Measurements from ENCODE around the gene USP22.

Gene USP22

GRCh38 chr17:21046216-21046615 is 3.4 kb upstream of the USP22 start:
- DNase-seq (ENCODE audit: low spot score) = no peak

DNA sequence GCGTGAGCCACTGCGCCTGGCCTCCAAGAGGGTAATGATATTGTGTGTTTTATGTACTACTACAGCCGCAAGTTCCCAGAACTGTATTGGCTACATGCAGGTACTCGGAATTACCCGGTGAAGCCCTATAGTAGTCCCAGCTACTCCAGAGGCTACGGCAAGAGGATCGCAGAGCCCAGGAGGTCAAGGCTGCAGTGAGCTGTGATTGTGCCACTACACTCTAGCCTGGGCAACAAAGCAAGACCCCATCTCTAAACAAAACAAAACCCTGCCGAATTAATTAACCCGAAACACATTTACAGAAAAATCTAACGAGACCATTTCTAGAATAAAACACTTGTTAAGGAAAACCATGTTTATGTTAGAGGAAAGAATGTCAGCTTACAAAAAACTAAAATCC is 2.2 kb upstream of the USP22 start:
- DNase-seq (ENCODE audit: low spot score) = no peak

GRCh38 chr17:21043296-21044232 is 753 bp upstream of the USP22 start:
- DNase-seq (ENCODE audit: low spot score) = peak; percentile 98

DNA sequence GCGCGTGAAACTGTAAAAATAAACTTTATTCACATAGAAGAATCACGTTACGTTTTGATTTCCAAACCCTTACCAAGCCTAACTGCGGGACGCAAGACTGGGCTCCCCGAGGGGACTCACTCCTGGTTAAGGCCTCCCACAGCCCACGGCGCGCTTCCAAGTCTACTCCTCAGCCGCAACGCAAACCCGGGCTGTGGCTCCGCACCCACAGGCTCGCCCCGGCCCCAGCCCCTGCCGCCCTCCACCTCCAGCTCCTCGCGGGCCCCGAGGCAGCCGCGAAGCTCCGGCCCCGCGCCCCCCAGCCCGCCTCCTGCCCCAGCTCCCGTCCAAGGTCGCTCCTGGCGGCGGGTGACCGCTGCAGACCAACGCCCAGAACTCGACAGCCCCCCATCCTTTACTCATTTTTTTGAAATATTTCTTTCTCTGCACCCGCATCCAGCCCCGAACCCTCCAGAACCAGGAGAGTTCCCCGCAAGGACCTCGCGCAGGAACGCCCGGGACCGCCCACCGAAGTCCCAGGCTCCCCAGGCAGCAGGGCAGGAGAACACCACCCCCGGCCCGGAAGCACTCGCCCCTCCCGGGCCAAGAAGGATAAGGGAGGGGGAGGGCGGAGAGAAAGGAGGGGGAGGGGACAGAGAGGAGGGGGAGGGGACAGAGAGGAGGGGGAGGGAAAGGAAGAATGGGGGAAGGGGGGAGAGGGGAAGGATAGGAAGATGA is 912 bp downstream of the USP22 start:
- DNase-seq (ENCODE audit: low spot score) = peak; percentile 85

GRCh38 chr17:21039839-21040575 is 2.8 kb downstream of the USP22 start:
- no peak for DNase-seq (ENCODE audit: low spot score)

DNA sequence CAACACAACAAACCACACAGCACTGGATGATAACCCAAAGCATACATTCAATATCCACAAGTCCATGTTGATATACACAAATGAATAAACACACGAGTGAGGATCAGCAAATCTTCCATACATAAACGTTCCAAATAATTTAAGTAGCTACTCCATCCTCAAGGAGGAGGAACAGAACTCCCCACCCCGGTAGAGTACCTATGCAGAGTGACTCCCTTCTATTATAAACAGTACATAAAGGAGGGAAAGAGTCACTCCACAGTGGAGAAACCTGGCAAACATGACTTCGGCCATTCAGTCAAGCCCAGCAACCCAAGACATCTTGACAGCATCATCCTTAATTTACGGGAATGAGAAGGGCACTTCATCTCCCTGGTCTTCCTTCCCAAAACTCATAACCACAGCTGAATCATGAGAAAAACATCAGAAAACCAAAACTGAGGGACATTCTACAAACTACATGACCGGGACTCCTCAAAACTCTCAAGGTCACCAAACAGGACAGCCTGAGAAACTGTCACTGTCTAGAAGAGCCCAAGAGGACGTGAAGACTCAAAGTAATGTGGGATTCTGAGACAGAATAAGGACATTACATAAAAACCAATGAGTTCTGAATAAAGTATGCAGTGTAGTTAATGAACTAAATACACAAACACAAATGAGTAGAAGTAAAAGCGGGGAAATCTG is 5.6 kb downstream of the USP22 start:
- no peak for DNase-seq (ENCODE audit: low spot score)

GRCh38 chr17:21036361-21036881 is 6.4 kb downstream of the USP22 start:
- DNase-seq (ENCODE audit: low spot score) = no peak

DNA sequence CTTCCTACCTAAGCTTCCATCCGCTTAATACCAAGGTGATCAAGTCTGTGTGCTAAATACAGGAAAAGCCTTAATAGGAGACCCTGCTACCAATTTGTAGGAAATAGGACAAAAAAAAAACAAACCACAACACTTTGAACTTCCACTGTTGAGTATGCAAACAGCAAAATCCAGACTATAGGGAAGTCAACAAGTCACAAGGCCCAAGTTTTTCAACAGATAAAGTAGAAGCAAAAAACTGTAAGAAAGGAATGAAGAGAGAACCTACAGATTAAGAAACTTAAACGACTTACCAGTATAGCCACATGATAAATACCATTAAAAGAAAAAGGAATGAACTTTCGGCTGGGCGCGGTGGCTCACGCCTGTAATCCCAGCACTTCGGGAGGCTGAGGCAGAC is 7.4 kb downstream of the USP22 start:
- no peak for DNase-seq (ENCODE audit: low spot score)

- peak; percentile 75 for DNase-seq (ENCODE audit: low spot score)
Measured at GRCh38 chr17:21034340-21035235, 8.2 kb downstream of the USP22 start.

DNA sequence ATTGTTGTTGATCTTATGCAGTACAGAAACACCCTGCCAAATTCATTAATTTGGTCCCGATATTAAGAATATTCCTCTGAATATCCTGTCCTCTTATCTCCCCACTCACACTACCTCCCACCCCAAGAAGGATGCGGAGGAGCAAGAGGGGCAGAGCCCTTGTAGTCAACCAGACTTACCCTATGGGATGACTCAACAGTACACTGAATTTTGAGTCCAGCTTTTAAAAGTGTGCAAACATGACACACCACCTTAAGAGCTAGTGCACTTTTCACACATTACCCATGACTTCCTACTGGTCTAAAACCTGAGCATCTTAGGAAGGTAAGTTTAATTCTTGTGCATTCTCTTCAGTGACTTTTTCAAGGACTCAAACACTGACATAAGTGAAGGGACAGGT is 9.5 kb downstream of the USP22 start:
- DNase-seq (ENCODE audit: low spot score) = no peak

DNA sequence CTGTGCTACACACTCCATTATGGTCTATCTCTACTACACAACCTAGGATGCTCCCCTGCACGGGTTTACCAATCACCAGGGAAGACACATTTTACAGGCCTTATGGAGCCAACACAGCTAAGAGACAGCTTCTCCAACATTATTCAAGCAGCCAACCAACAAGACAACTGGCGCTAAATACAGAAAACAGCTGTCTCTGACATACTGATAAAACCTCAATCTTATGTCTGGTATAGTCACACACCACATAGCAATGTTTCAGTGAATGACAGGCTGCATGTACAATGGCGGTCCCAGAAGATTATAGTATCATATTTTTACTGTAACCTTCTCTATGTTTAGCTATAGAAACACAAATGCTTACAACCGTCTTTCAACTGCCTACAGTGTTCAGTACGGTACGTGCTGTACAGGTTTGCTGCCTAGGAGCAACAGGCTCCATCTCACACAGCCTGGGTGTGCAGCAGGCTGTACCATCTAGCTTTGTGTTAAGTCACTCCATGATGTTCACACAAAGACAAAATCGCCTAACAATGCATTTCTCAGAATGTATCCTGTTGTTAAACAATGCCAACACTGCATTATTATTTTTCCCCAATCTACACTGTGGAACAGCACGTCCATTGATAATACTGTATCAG is 10.9 kb downstream of the USP22 start:
- DNase-seq (ENCODE audit: low spot score) = no peak

GRCh38 chr17:21030375-21030774 is 12.4 kb downstream of the USP22 start:
- no peak for DNase-seq (ENCODE audit: low spot score)

DNA sequence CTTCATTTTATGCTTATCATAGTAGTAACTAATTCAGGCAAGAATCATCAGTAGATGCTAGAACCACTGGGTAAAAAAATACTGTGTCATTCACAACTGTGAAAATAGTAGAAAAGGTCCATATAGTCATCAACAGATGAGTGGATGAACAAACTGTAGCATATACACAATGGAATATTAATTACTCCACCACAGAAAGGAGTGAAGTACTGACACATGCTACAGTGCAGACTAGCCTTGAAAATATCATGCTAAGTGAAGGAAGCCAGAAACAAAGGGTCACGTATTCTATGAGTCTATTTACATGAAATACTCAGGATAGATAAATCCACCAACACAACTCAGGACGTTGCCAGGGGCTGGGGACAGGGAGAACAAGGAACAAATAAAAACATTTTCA is 13.3 kb downstream of the USP22 start:
- no peak for DNase-seq (ENCODE audit: low spot score)

DNA sequence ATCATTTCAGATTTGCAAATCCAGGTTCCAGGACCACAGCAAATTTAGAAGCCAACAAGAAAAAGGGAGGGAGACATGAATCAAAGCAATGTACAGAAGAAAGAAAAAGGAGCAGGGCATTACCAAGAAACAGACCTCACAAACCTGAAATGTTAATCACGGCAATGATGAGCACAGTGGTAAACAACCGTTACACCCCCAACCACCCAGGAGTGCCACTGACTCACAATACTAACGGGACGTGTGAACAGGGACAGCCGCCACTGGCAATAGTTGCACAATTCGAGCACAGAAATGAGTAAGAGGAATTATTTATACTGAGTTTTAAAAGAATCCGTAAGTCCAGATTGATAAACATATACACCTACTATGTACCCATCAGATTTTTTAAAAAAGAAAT is 13.8 kb downstream of the USP22 start:
- no peak for DNase-seq (ENCODE audit: low spot score)

DNA sequence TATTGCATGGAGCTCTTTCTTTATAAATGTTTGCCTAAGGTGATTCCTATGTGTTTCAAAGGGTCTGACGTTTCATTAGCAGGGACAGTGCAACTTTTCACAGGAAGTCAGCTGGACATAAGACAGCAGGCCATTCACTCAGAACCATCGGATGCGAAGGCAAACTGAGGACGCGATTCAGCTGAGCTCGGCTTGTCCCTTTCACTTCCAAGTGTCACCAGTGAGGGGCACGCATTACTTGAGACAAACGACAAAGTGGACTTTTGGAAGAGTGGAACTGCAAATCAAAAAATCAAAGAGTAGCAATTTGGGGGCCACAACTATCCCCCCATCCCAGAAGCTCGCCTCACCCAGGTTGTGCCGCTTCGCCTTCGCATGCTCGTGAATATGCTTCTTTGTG is 14.6 kb downstream of the USP22 start:
- DNase-seq (ENCODE audit: low spot score) = peak; percentile 84

DNA sequence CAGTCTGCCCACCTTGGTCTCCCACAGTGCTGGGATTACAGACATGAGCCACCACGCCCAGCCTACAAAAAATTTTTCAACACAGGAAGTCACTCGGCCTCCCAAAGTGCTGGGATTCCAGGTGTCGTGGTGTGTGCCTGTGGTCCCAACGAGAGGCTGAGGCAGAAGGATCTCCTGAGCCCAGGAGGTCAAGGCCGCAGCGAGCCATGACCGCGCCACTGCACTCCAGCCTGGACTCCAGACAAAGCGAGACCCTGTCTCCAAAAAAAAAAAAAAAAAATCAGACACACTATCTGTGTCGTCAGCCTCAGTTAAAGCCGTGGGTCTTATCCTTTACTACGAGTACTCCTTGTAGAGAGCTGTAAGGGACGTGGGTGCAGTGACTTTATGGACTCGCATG is 15.8 kb downstream of the USP22 start:
- DNase-seq (ENCODE audit: low spot score) = no peak

GRCh38 chr17:21025451-21025850 is 17.4 kb downstream of the USP22 start:
- no peak for DNase-seq (ENCODE audit: low spot score)

- DNase-seq (ENCODE audit: low spot score) = no peak
Measured at GRCh38 chr17:21024024-21024423, 18.8 kb downstream of the USP22 start.

GRCh38 chr17:21021208-21021803 is 21.5 kb downstream of the USP22 start:
- no peak for DNase-seq (ENCODE audit: low spot score)

GRCh38 chr17:21020622-21021021 is 22.2 kb downstream of the USP22 start:
- no peak for DNase-seq (ENCODE audit: low spot score)

All from pons (tissue), 1 donor.